HPDE6-E6E7 (cell line): Measurements from ENCODE around the gene APBB1.
"Not testable (repeated sequence)": the region's sequence is repeated elsewhere in the genome, so short reads cannot be mapped to it uniquely, and the experiment has no call there.

ENCODE experiments used
- DNase-seq: peaks from one replicate; pipeline ENCODE4 v3.0.0; 2011; ENCODE audit warnings: missing footprints; ENCODE audit errors: extremely low spot score

The APBB1 gene

GRCh38 chr11:6417907-6418556 lies 862 bp downstream of the APBB1 start:
- DNase-seq, result no peak

GRCh38 chr11:6415797-6416196 lies 3.1 kb downstream of the APBB1 start:
- DNase-seq, result no peak

- no peak for DNase-seq
These were observed 4.0 kb downstream of the APBB1 start for GRCh38 chr11:6414874-6415328.

GRCh38 chr11:6413791-6414201 lies 5.1 kb downstream of the APBB1 start:
- DNase-seq, result no peak

- no peak for DNase-seq
These were observed 7.3 kb downstream of the APBB1 start for GRCh38 chr11:6411594-6412031.

- no peak for DNase-seq
These were observed 8.0 kb downstream of the APBB1 start for GRCh38 chr11:6410695-6411430.

- DNase-seq, result no peak
These were observed 12.5 kb downstream of the APBB1 start for GRCh38 chr11:6406370-6406769.

- DNase-seq, result no peak
These were observed 13.0 kb downstream of the APBB1 start for GRCh38 chr11:6405846-6406245.

- DNase-seq, result no peak
These were observed 13.7 kb downstream of the APBB1 start for GRCh38 chr11:6405052-6405667.

GRCh38 chr11:6404342-6405051 lies 14.4 kb downstream of the APBB1 start:
- DNase-seq, result no peak

- DNase-seq, result no peak
These were observed 15.4 kb downstream of the APBB1 start for GRCh38 chr11:6403539-6403938.

GRCh38 chr11:6402561-6402981 lies 16.3 kb downstream of the APBB1 start:
- no peak for DNase-seq

GRCh38 chr11:6402061-6402470 lies 16.8 kb downstream of the APBB1 start:
- DNase-seq, result no peak

GRCh38 chr11:6401464-6401863 lies 17.4 kb downstream of the APBB1 start:
- DNase-seq, result no peak

GRCh38 chr11:6400431-6401345 lies 18.2 kb downstream of the APBB1 start:
- DNase-seq, result no peak

- no peak for DNase-seq
These were observed 21.3 kb downstream of the APBB1 start for GRCh38 chr11:6397636-6398035.

- no peak for DNase-seq
These were observed 21.7 kb downstream of the APBB1 start for GRCh38 chr11:6397156-6397555.

- no peak for DNase-seq
These were observed 23.3 kb downstream of the APBB1 start for GRCh38 chr11:6395470-6396060.

GRCh38 chr11:6393989-6394670 lies 24.8 kb downstream of the APBB1 start:
- no peak for DNase-seq

- not testable (repeated sequence) for DNase-seq
These were observed 26.6 kb downstream of the APBB1 start for GRCh38 chr11:6392251-6392650.
